ENCODE data around the gene FBXL2.

Gene FBXL2

DNA sequence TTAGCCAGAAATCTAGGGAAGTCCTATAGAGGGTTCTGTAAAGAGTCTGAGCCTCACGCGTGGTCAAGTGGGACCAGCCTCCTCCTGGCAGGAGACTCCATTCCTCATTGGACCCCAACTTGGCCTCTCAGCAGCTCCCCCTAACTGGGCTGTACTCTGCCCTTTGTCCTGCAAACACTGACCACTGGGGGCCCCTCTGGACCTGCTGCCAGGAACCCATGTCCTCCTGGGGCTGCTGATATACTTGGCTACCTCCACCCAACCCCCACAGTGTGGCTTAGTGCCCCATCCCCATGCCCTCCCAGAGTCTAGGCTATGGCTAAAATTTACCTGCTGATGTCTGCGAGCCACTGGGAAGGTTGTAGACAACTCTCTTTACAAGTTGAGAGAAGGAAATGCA is 100.2 kb downstream of the FBXL2 start:
- DNase-seq (ENCODE audit: low read depth) = no peak
- TF ChIP-seq, protein P1, sequence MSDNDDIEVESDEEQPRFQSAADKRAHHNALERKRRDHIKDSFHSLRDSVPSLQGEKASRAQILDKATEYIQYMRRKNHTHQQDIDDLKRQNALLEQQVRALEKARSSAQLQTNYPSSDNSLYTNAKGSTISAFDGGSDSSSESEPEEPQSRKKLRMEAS (IDR thresholded peaks at IDR 0.05; ENCODE audit: low read depth, low read length) = no peak
- no peak for TF ChIP-seq MYC (IDR thresholded peaks at IDR 0.05; ENCODE audit: low read depth, low read length)
- TF ChIP-seq, protein P2, sequence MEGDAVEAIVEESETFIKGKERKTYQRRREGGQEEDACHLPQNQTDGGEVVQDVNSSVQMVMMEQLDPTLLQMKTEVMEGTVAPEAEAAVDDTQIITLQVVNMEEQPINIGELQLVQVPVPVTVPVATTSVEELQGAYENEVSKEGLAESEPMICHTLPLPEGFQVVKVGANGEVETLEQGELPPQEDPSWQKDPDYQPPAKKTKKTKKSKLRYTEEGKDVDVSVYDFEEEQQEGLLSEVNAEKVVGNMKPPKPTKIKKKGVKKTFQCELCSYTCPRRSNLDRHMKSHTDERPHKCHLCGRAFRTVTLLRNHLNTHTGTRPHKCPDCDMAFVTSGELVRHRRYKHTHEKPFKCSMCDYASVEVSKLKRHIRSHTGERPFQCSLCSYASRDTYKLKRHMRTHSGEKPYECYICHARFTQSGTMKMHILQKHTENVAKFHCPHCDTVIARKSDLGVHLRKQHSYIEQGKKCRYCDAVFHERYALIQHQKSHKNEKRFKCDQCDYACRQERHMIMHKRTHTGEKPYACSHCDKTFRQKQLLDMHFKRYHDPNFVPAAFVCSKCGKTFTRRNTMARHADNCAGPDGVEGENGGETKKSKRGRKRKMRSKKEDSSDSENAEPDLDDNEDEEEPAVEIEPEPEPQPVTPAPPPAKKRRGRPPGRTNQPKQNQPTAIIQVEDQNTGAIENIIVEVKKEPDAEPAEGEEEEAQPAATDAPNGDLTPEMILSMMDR (IDR thresholded peaks at IDR 0.05; ENCODE audit: low read depth, low read length) = no peak
- TF ChIP-seq POLR2A (IDR thresholded peaks at IDR 0.05; ENCODE audit: extremely low read depth, insufficient read length) = no peak
- no peak overlapping the region for H3K4me3 ChIP-seq (ENCODE audit: low read depth, low read length)

DNA sequence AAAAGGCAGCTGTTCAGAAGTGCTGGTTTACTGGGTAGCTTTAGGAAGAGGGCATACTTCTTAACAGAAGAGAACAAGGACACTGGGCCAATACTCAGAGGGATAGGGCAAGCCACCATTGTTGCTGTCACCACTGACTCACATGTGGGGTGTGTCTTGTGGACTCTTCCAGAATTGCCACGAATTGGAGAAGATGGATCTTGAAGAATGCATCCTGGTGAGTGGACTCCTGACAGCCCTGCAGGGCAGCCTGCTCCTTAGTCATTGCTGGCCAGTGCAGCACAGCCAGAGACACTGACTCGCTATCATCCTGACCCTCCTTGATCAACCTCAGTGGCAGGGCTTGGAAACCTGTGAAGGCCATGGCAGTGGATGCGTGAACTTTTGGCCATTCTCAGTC is 100.7 kb downstream of the FBXL2 start:
- DNase-seq (ENCODE audit: low read depth) = no peak
- TF ChIP-seq, protein P2 (IDR thresholded peaks at IDR 0.05; ENCODE audit: low read depth, low read length) = no peak
- TF ChIP-seq POLR2A (IDR thresholded peaks at IDR 0.05; ENCODE audit: extremely low read depth, insufficient read length) (no peak), MYC (IDR thresholded peaks at IDR 0.05; ENCODE audit: low read depth, low read length) (no peak)
- TF ChIP-seq, protein P1 (IDR thresholded peaks at IDR 0.05; ENCODE audit: low read depth, low read length) = no peak
- no peak overlapping the region for H3K4me3 ChIP-seq (ENCODE audit: low read depth, low read length)

DNA sequence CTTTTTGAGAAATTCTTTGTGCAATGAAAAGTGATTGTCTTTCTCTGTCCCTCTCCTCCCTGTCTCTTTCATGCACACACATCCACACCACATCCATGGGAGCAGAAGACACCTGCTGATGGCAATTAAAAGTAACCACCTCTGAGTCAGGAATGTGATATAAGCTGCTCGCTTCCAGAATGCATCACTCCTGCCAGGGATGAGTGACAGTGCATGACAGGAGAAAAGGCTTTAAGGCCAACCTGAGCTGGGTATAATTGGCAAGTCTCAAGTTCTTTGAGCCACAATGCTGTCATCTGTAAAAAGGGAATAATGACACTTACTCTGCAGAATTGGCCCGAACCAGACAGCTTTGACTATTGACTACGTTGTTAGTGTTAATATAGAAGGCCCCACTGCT is 103.4 kb downstream of the FBXL2 start:
- DNase-seq (ENCODE audit: low read depth) = no peak
- H3K4me3 ChIP-seq (ENCODE audit: low read depth, low read length) = no peak overlapping the region
- TF ChIP-seq, protein P2 (IDR thresholded peaks at IDR 0.05; ENCODE audit: low read depth, low read length) = no peak
- TF ChIP-seq POLR2A (IDR thresholded peaks at IDR 0.05; ENCODE audit: extremely low read depth, insufficient read length) = no peak
- no peak for TF ChIP-seq MYC (IDR thresholded peaks at IDR 0.05; ENCODE audit: low read depth, low read length)
- TF ChIP-seq, protein P1 (IDR thresholded peaks at IDR 0.05; ENCODE audit: low read depth, low read length) = no peak

DNA sequence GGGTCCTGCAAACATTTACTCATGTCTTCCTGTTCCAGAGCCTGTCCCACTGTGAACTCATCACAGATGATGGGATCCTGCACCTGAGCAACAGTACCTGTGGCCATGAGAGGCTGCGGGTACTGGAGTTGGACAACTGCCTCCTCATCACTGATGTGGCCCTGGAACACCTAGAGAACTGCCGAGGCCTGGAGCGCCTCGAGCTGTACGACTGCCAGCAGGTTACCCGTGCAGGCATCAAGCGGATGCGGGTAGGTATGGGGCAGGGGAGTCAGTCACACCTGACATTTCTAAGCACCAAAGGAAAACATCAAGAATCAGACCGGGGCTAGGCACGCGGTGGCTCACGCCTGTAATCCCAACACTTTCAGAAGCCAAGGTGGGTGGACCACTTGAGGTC is 106.7 kb downstream of the FBXL2 start:
- TF ChIP-seq MYC (IDR thresholded peaks at IDR 0.05; ENCODE audit: low read depth, low read length) = no peak
- TF ChIP-seq, protein P2 (IDR thresholded peaks at IDR 0.05; ENCODE audit: low read depth, low read length) = no peak
- TF ChIP-seq, protein P1 (IDR thresholded peaks at IDR 0.05; ENCODE audit: low read depth, low read length) = no peak
- no peak for TF ChIP-seq POLR2A (IDR thresholded peaks at IDR 0.05; ENCODE audit: extremely low read depth, insufficient read length)
- no peak overlapping the region for H3K4me3 ChIP-seq (ENCODE audit: low read depth, low read length)
- DNase-seq (ENCODE audit: low read depth) = no peak

DNA sequence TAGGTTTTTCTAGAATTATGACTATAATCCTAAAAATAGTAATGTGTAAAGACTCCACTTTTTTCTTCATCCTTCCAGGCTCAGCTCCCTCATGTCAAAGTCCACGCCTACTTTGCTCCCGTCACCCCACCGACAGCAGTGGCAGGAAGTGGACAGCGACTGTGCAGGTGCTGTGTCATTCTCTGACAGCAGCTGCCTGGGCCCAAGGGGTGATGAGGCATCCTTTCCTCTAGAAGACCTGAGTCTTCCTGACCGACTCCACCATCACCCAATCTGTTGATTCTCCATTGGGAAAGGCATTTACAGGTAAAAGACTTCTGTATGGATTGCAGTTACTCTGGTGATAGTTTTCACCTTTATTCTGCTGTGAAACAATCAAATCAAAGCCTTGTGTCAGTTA is 108.2 kb downstream of the FBXL2 start:
- DNase-seq (ENCODE audit: low read depth) = peak; percentile 30
- H3K4me3 ChIP-seq (ENCODE audit: low read depth, low read length) = no peak overlapping the region
- TF ChIP-seq MYC (IDR thresholded peaks at IDR 0.05; ENCODE audit: low read depth, low read length) = no peak
- TF ChIP-seq, protein P2 (IDR thresholded peaks at IDR 0.05; ENCODE audit: low read depth, low read length) = no peak
- no peak for TF ChIP-seq POLR2A (IDR thresholded peaks at IDR 0.05; ENCODE audit: extremely low read depth, insufficient read length)
- TF ChIP-seq, protein P1 (IDR thresholded peaks at IDR 0.05; ENCODE audit: low read depth, low read length) = no peak

DNA sequence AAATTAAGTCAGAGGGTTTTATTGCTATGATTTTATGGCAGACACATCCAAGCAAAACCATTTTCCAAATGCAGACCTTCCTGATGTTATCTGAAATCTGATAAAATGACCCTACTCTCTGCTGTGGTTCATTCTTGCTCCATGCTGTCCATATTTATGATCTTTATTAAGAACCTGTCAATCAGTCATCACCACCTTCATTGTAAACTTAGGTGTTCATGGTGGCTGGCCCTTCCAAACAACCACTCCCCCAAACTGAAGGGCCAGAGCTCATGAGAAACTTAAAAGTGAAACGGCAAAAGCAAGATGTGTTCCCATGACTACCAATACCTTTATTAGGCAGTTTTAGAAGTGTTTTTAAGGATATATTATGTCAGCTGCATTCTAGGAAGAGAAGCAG is 109.4 kb downstream of the FBXL2 start:
- no peak for TF ChIP-seq POLR2A (IDR thresholded peaks at IDR 0.05; ENCODE audit: extremely low read depth, insufficient read length)
- no peak for TF ChIP-seq MYC (IDR thresholded peaks at IDR 0.05; ENCODE audit: low read depth, low read length)
- TF ChIP-seq, protein P2 (IDR thresholded peaks at IDR 0.05; ENCODE audit: low read depth, low read length) = no peak
- TF ChIP-seq, protein P1 (IDR thresholded peaks at IDR 0.05; ENCODE audit: low read depth, low read length) = no peak
- no peak overlapping the region for H3K4me3 ChIP-seq (ENCODE audit: low read depth, low read length)
- no peak for DNase-seq (ENCODE audit: low read depth)

Data from NB4 (cell line).